Activated naive CD4-positive, alpha-beta T cell treated with anti-CD3 and anti-CD28 coated beads for 36 hours (primary cell): Measurements from ENCODE around the gene CLSTN1. TPM values are rescaled to one million over a fixed set of nuclear protein-coding genes. Genes with fewer than 3 reads are reported as not detected.
"Not testable (repeated sequence)": the region's sequence is repeated elsewhere in the genome, so short reads cannot be mapped to it uniquely, and the experiment has no call there.

Experiments
- CTCF ChIA-PET: fragments of 350-600 bp; sonication (Branson Sonifier 250); formaldehyde crosslinking; loops from one replicate; lab custom pipeline; 2021; ENCODE audit warnings: antibody characterized with exemption; lab: Charles Lee
- DNase-seq: peaks from one replicate; pipeline ENCODE4 v3.0.0-alpha.2; 2020
- H3K27ac Mint-ChIP-seq: one replicate; pipeline ENCODE4 v1.8.0; 2021; ENCODE audit warnings: mild to moderate bottlenecking, mixed read lengths
- H3K27me3 Mint-ChIP-seq: one replicate; pipeline ENCODE4 v1.8.0; 2021; ENCODE audit warnings: low read depth, mixed read lengths
- H3K36me3 Mint-ChIP-seq: one replicate; pipeline ENCODE4 v1.8.0; 2021; ENCODE audit warnings: low read depth, mixed read lengths
- H3K4me1 Mint-ChIP-seq: one replicate; pipeline ENCODE4 v1.8.0; 2021; ENCODE audit warnings: low read depth, mixed read lengths
- H3K4me3 Mint-ChIP-seq: one replicate; pipeline ENCODE4 v1.8.0; 2021; ENCODE audit warnings: mild to moderate bottlenecking, moderate library complexity, mixed read lengths
- H3K9me3 Mint-ChIP-seq: one replicate; pipeline ENCODE4 v1.8.0; 2021; ENCODE audit warnings: mixed read lengths
- intact Hi-C: fragments of 100-400 bp; cut with micrococcal nuclease; formaldehyde crosslinking; loops from one replicate; pipeline ENCODE4 v1.15.1; 2023
- total RNA-seq, 2 experiments: library from RNA; stranded (reverse); gene quantifications; one replicate each; pipeline ENCODE4 v1.2.3, GENCODE V29; 2021

Gene CLSTN1
- total RNA-seq, 2 experiments from 2014 or later = 24.0 to 24.9 TPM

DNA sequence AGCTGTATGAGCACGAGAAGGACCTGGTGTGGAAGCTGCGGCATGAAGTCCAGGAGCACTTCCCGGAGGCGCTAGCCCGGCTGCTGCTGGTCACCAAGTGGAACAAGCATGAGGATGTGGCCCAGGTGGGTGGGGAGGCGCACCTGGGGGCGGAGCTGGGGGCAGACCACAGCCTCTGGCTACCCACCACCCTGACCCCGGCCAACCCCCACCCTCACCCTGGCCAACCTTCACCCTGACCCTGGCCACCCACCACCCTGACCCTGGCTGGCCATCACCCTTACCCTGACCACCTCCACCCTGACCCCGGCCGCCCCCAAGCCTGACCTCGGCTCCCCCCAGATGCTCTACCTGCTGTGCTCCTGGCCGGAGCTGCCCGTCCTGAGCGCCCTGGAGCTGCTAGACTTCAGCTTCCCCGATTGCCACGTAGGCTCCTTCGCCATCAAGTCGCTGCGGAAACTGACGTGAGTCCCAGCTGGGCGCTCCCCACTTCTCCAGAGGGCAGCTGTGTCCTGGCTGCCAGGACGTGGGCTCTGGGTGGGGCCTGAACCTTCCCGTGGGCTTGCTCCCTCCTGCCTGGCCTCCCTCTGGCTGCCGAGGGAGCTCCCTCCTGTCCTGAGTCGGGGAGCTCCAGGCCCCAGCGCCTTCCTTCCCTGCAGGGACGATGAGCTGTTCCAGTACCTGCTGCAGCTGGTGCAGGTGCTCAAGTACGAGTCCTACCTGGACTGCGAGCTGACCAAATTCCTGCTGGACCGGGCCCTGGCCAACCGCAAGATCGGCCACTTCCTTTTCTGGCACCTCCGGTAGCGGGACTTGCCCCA, 102.8 kb downstream of the CLSTN1 start:
- DNase-seq = no peak
- CTCF ChIA-PET = interaction anchor here (0.6 to 14.9 kb wide), 14 partner anchors 8 to 400 kb away, joined by 3 to 134 read pairs (median 4); no protein-coding TSS in a partner anchor
- Mint-ChIP-seq H3K4me1 (peaks cover 63% of the 10 kb centered on the region), H3K27ac (no peak overlapping the region), H3K9me3 (peaks cover 10% of the 10 kb centered on the region), H3K4me3 (no peak overlapping the region), H3K27me3 (no peaks in the 10 kb centered on the region), H3K36me3 (peaks cover 55% of the 10 kb centered on the region)
- intact Hi-C loops = no loop called here

DNA sequence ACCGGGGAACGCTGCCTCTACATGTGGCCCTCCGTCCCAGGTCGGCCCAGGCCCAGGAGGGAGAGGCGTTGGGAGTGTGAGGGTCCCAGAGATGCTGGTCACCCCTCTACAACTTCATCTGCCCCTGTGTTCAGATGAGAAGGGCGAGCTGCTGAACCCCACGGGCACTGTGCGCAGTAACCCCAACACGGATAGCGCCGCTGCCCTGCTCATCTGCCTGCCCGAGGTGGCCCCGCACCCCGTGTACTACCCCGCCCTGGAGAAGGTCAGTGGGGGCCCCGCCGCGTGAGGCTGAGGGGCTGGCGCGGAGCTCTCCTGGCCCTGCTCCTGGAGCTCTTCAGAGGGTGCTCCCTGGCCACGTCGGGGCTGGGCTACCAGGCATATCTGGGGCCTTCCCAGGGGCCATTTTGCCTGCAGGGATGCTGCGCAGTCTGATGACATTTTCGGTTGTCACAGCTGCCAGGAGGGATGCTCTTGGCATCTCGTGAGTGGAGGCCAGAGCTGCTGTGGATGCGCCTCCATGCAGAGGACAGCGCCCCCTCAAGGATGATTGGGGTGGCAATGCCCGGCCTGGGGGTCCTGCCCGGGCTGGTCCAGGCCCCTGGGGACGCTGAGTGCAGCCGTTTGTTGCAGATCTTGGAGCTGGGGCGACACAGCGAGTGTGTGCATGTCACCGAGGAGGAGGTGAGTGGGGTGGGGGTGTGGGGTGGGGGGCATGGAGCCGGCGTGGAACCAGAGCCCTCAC, 103.6 kb downstream of the CLSTN1 start:
- no peak for DNase-seq
- Mint-ChIP-seq H3K9me3 (peaks cover 10% of the 10 kb centered on the region), H3K27ac (peak overlapping the region; percentile 63), H3K27me3 (no peaks in the 10 kb centered on the region), H3K4me3 (no peak overlapping the region), H3K4me1 (peaks cover 68% of the 10 kb centered on the region), H3K36me3 (peaks cover 59% of the 10 kb centered on the region)
- intact Hi-C loops = no loop called here
- CTCF ChIA-PET = interaction anchor here (0.6 to 14.9 kb wide), 13 partner anchors 10 to 194 kb away, joined by 3 to 134 read pairs (median 4); no protein-coding TSS in a partner anchor

DNA sequence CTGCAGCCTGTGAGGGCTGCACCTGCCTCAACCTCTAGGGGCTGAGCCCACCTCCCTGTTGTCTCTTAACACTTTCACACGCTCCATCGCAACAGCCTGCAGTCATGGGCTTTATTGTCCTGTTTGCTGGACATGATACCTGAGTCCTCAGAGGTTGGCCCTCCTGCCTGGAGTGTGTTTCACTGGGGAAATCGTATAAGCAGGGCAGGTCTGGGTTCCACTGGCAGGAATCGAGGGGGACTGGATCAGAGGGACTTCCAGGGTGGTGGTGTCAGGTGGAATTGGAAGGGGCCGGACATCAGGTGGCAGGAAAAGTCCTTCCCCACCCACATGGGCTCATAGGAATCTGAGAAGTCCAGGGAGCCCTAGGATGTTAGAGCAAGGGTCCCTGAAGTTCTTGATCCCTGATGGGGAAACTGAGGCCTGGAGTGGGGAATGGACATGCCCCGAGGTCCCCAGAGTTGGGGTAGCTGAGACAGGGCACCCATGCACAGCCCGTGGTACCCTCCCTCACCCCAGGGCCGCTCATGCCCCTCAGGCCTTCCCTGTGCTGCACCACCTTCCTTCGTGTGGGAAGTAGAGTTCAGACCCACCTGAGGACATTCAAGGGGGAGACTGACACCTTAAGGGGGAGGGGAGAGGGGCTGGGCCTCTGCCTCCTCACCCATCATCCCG, 105.6 kb downstream of the CLSTN1 start:
- H3K27me3 Mint-ChIP-seq = no peaks in the 10 kb centered on the region
- CTCF ChIA-PET = interaction anchor here (0.7 to 14.9 kb wide), 3 partner anchors 20 to 149 kb away, joined by 3 to 134 read pairs (median 3); no protein-coding TSS in a partner anchor
- peak overlapping the region; percentile 90 for H3K27ac Mint-ChIP-seq
- H3K4me3 Mint-ChIP-seq = peak overlapping the region; percentile 90
- H3K9me3 Mint-ChIP-seq = peaks cover 4% of the 10 kb centered on the region
- peaks cover 48% of the 10 kb centered on the region for H3K36me3 Mint-ChIP-seq
- DNase-seq = no peak
- peaks cover 64% of the 10 kb centered on the region for H3K4me1 Mint-ChIP-seq
- intact Hi-C loops = no loop called here

DNA sequence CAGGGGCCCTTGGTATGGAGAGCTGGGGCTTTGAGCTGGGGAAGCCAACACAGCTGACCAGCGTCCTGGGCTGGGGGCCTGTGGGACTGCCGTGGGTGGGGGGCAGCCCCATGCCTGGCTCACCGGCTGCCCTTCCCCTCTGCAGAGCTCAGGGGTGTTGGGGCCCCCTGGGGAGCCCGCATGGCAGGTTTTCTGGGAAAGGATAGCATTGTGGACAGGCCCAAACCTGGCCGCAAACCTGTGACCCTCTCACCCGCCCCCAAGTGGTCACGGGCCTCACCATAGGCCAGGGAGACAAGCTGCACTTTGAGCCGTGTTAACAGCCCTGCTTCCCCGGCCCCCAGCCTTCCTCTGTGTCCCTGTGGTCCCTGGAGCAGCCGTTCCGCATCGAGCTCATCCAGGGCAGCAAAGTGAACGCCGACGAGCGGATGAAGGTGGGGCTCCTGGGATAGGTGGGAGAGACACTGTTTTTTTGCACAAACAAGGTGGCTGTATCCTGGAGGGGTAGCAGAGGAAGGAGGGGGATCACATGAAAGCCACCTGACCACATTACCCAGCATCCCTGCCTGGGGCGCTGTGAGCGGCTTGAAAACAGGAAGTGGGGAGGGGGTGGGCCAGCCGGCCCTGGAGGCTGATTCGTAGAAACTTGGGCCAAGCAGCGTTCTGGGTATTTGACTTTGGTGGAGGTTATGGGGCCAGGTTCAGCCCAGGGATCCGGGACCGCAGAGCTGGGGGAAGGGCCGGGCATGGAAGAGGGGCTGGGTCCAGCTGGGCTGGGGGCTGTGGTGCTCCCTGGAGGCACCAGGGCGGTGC, 106.4 kb downstream of the CLSTN1 start:
- Mint-ChIP-seq H3K9me3 (no peaks in the 10 kb centered on the region), H3K4me1 (peaks cover 70% of the 10 kb centered on the region), H3K36me3 (peaks cover 43% of the 10 kb centered on the region), H3K27me3 (no peaks in the 10 kb centered on the region), H3K4me3 (peak overlapping the region; percentile 90), H3K27ac (peak overlapping the region; percentile 90)
- CTCF ChIA-PET = interaction anchor here (0.7 to 14.9 kb wide), 7 partner anchors 9 to 149 kb away, joined by 3 to 134 read pairs (median 3); no protein-coding TSS in a partner anchor
- DNase-seq = peak; percentile 95
- intact Hi-C loops = loop anchor here (1.0 kb wide), 3 partner anchors 11 to 90 kb away; no protein-coding TSS in a partner anchor

DNA sequence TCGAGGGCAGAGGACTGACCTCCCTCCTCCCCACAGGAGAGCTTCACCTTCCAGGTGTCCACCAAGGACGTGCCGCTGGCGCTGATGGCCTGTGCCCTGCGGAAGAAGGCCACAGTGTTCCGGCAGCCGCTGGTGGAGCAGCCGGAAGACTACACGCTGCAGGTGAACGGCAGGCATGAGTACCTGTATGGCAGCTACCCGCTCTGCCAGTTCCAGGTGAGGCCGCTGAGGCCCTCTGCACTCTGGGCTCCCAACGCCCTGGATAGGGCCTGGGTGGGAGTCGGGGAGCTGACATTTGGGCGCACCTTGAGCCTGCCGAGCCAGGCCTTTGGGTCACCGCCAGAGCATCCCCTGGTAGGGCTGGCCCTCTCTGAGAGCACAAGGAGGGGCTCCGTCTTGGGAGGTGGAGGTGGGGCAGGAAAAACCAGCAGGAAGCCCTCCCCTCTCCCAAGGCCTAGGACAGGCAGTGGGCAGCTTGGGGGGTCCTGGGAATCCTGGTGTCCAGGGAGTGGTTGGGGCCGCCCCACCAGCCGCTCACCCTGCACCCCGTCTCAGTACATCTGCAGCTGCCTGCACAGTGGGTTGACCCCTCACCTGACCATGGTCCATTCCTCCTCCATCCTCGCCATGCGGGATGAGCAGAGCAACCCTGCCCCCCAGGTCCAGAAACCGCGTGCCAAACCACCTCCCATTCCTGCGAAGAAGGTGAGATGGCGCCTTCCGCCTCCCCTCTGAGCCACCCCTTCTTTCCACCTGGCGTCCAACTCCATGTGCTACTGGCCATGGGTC, 107.2 kb downstream of the CLSTN1 start:
- peaks cover 38% of the 10 kb centered on the region for H3K36me3 Mint-ChIP-seq
- CTCF ChIA-PET = interaction anchor here (0.6 to 14.9 kb wide), 10 partner anchors 8 to 150 kb away, joined by 3 to 134 read pairs (median 4); no protein-coding TSS in a partner anchor
- peak overlapping the region; percentile 90 for H3K4me3 Mint-ChIP-seq

DNA sequence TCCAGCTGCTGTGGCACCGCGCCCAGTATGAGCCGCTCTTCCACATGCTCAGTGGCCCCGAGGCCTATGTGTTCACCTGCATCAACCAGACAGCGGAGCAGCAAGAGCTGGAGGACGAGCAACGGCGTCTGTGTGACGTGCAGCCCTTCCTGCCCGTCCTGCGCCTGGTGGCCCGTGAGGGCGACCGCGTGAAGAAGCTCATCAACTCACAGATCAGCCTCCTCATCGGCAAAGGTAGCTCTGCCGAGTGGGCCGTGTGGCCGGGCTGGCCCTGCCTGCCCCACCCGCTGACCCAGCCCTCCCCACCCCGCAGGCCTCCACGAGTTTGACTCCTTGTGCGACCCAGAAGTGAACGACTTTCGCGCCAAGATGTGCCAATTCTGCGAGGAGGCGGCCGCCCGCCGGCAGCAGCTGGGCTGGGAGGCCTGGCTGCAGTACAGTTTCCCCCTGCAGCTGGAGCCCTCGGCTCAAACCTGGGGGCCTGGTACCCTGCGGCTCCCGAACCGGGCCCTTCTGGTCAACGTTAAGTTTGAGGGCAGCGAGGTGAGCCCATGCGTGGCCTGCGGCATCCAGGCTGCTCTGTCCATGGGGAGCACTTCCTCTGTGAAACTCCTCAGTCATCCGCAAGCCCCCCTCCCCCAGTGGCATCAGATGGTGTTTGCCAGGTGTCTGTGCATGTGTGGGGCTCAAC, 108.1 kb downstream of the CLSTN1 start:
- H3K4me3 Mint-ChIP-seq = peak overlapping the region; percentile 90

More for the DNA sequence above, 107.2 kb downstream of the CLSTN1 start:
- H3K9me3 Mint-ChIP-seq = no peaks in the 10 kb centered on the region
- H3K27ac Mint-ChIP-seq = peak overlapping the region; percentile 90
- H3K4me1 Mint-ChIP-seq = peaks cover 68% of the 10 kb centered on the region
- intact Hi-C loops = loop anchor here (1.0 kb wide), 3 partner anchors 12 to 89 kb away; no protein-coding TSS in a partner anchor
- DNase-seq = no peak
- no peaks in the 10 kb centered on the region for H3K27me3 Mint-ChIP-seq

DNA sequence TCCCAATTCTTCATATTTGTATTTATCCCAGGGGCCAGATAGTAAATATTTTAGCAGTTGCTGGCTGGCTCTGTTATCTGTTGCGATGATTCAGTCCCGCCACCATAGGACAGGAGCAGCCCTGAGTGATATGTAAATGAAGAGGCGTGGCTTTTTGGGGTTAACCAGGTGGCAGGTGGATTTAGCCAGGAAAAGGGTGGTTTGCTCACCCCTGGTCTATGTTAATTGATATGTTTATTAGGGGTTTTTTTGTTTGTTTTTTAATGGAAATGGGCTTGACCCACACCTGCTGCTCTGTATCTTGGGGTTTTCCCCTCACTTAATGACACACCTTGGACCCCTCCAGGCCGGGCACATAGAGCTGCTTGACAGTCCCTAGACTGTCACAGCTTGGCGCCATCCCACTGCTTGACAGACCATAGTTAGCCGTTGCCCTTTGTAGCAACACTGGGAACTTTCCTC, 109.5 kb downstream of the CLSTN1 start:
- Mint-ChIP-seq H3K9me3 (no peaks in the 10 kb centered on the region), H3K27ac (peak overlapping the region; percentile 72), H3K4me1 (peaks cover 58% of the 10 kb centered on the region), H3K36me3 (peaks cover 46% of the 10 kb centered on the region), H3K27me3 (no peaks in the 10 kb centered on the region), H3K4me3 (peak overlapping the region; percentile 15)
- DNase-seq = peak; percentile 70
- intact Hi-C loops = loop anchor here (1.0 to 2.0 kb wide), 2 partner anchors 27 to 59 kb away; no protein-coding TSS in a partner anchor
- CTCF ChIA-PET = interaction anchor here (0.6 to 14.9 kb wide), 4 partner anchors 10 to 85 kb away, joined by 3 to 134 read pairs (median 3); no protein-coding TSS in a partner anchor

More for the DNA sequence above, 108.1 kb downstream of the CLSTN1 start:
- Mint-ChIP-seq H3K36me3 (peaks cover 41% of the 10 kb centered on the region), H3K9me3 (no peaks in the 10 kb centered on the region), H3K27me3 (no peaks in the 10 kb centered on the region), H3K27ac (peak overlapping the region; percentile 90), H3K4me1 (peaks cover 66% of the 10 kb centered on the region)
- CTCF ChIA-PET = interaction anchor here (0.6 to 14.9 kb wide), 7 partner anchors 9 to 92 kb away, joined by 3 to 134 read pairs (median 4); no protein-coding TSS in a partner anchor
- intact Hi-C loops = loop anchor here (2.0 kb wide), 1 partner anchor 29 kb away; no protein-coding TSS in a partner anchor
- peak; percentile 60 for DNase-seq

DNA sequence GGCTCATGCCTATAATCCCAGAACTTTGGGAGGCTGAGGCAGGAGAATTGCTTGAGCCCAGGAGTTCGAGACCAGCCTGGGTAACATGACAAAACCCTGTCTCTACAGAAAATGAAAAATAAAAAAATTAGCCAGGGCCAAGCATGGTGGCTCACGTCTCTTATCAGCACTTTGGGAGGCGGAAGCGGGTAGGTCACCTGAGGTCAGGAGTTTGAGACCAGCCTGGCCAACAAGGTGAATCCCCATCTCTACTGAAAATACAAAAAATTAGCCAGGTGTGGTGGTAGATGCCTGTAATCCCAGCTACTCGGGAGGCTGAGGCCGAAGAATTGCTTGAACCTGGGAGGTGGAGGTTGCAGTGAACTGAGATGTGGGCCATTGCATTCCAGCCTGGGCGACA, 111.0 kb downstream of the CLSTN1 start:
- H3K4me3 Mint-ChIP-seq, H3K9me3 Mint-ChIP-seq, H3K27me3 Mint-ChIP-seq, DNase-seq, intact Hi-C loops: not testable (repeated sequence)
- Mint-ChIP-seq H3K27ac (peak overlapping the region; percentile 24), H3K4me1 (peaks cover 51% of the 10 kb centered on the region), H3K36me3 (peaks cover 44% of the 10 kb centered on the region)
- CTCF ChIA-PET = interaction anchor here (1.0 to 14.9 kb wide), 2 partner anchors 9 to 84 kb away, joined by 4 to 134 read pairs; no protein-coding TSS in a partner anchor

DNA sequence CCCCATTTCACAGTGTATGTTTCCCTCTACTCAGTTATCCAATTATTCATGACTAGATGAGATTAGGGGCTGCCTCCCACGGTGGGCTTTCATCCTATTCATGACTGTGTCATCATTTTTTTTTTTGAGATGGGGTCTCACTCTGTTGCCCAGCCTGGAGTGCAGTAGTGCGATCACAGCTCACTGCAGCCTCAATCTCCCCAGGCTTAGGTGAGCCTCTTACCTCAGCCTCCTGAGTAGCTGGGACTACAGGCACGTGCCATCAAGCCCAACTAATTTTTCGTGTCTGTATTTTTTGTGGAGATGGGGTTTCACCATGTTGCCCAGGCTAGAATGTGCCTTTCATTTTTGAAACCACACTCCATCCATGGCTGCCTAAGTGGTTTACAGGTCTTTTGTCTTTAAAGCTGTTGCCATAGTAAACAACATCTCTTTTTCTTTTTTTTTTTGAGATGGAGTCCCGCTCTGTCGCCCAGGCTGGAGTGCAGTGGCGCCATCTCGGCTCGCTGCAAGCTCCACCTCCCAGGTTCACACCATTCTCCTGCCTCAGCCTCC, 112.2 kb downstream of the CLSTN1 start:
- Mint-ChIP-seq H3K4me3 (no peak overlapping the region), H3K4me1 (peaks cover 45% of the 10 kb centered on the region), H3K27ac (no peak overlapping the region), H3K9me3 (no peaks in the 10 kb centered on the region), H3K27me3 (no peaks in the 10 kb centered on the region), H3K36me3 (peaks cover 38% of the 10 kb centered on the region)
- intact Hi-C loops = no loop called here
- DNase-seq = no peak
- CTCF ChIA-PET = interaction anchor here (0.6 kb wide), 1 partner anchor 148 kb away, joined by 3 read pairs; no protein-coding TSS in a partner anchor
